Ovary (tissue), 3 donors: Measurements from ENCODE around the gene PAX2.

Experiments
- EP300 ChIP-seq: sonication (generic); formaldehyde crosslinking; IDR thresholded peaks from one replicate; pipeline ENCODE4 v1.6.1; 2017; ENCODE audit warnings: antibody characterized with exemption
- POLR2A ChIP-seq: fragments of 450-650 bp; IDR thresholded peaks from one replicate; pipeline ENCODE4 v1.6.1; 2017; ENCODE audit warnings: antibody characterized with exemption, mild to moderate bottlenecking, moderate library complexity
- TF ChIP-seq, protein P1 (sequence below), 3 donors: fragments of 450-650 bp in 2 of 3; fragments of 200-600 bp in 1 of 3; IDR thresholded peaks; one replicate each; pipeline versions ENCODE4 v1.5.1 to v1.8.0; 2016 to 2022; ENCODE audit warnings: antibody characterized with exemption in 3 of 3, mild to moderate bottlenecking in 1 of 3
- donor health status: DM: no; HTN: no; CAD: no.

DNA sequence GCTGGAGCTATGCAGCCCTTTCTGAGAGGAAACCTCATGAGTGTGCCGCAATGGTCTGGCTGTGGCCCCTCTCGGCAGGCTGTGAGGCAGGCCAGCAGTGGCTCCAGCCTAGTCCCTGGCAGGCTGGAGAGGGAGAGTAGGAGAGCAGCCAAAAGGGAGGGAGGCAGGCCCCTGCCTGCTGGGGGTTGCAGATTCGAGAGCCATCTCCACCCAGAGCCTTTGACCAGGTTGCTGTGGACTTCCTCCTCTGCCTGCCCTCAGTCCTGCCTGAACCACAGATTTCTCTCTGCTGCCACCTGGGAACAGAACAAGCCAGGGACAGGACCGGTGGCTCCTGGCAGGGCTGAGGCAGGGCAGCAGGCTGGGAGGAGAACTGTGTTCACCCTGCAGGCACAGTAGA is 13.9 kb downstream of the PAX2 start:
- TF ChIP-seq, protein P1, sequence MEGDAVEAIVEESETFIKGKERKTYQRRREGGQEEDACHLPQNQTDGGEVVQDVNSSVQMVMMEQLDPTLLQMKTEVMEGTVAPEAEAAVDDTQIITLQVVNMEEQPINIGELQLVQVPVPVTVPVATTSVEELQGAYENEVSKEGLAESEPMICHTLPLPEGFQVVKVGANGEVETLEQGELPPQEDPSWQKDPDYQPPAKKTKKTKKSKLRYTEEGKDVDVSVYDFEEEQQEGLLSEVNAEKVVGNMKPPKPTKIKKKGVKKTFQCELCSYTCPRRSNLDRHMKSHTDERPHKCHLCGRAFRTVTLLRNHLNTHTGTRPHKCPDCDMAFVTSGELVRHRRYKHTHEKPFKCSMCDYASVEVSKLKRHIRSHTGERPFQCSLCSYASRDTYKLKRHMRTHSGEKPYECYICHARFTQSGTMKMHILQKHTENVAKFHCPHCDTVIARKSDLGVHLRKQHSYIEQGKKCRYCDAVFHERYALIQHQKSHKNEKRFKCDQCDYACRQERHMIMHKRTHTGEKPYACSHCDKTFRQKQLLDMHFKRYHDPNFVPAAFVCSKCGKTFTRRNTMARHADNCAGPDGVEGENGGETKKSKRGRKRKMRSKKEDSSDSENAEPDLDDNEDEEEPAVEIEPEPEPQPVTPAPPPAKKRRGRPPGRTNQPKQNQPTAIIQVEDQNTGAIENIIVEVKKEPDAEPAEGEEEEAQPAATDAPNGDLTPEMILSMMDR (IDR thresholded peaks at IDR 0.05), result no peak
- TF ChIP-seq EP300 (no peak), POLR2A (no peak)
